Lung (tissue), 13 donors: ENCODE data around the gene NEURL1B. TPM values are rescaled to one million over a fixed set of nuclear protein-coding genes. Genes with fewer than 3 reads are reported as not detected.

ENCODE experiments used
- ATAC-seq: fragments of 200-7000 bp; cut with Tn5 transposase; one replicate; pipeline ENCODE4 v1.9.1; 2020; ENCODE audit warnings: moderate number of reproducible peaks; ENCODE audit not compliant: insufficient read depth, low FRiP score
- DNase-seq, 3 donors: peaks; one replicate each; pipeline ENCODE4 v3.0.0-alpha.2; 2013 to 2017
- H3K27ac ChIP-seq, 2 donors: one replicate each; pipeline ENCODE4 v1.5.1; 2013; ENCODE audit warnings: mild to moderate bottlenecking in 2 of 2, moderate library complexity in 2 of 2, control low read depth in 1 of 2, inconsistent platforms in 1 of 2, low read depth in 1 of 2, low read length in 1 of 2
- H3K27me3 ChIP-seq, 3 donors: one replicate each; pipeline ENCODE4 v1.5.1; 2013; ENCODE audit warnings: low read length in 2 of 3; ENCODE audit not compliant: control insufficient read depth in 3 of 3, insufficient read depth in 3 of 3
- H3K36me3 ChIP-seq, 4 donors: one replicate each; pipeline ENCODE4 v1.5.1; 2013; ENCODE audit warnings: low read length in 4 of 4, mild to moderate bottlenecking in 1 of 4, moderate library complexity in 1 of 4; ENCODE audit not compliant: control insufficient read depth in 4 of 4, insufficient read depth in 4 of 4
- H3K4me1 ChIP-seq, 5 donors: one replicate each; pipeline ENCODE4 v1.5.1; 2013; ENCODE audit warnings: low read length in 5 of 5, mild to moderate bottlenecking in 2 of 5, moderate library complexity in 1 of 5; ENCODE audit not compliant: control insufficient read depth in 5 of 5, insufficient read depth in 5 of 5
- H3K4me3 ChIP-seq: one replicate; pipeline ENCODE4 v1.5.1; 2013; ENCODE audit warnings: mild to moderate bottlenecking, control low read depth, moderate library complexity
- H3K9ac ChIP-seq, 2 donors: one replicate each; pipeline ENCODE4 v1.5.1; 2013; ENCODE audit warnings: low read length in 2 of 2, control low read depth in 1 of 2; ENCODE audit not compliant: insufficient read depth in 1 of 2
- H3K9me3 ChIP-seq, 4 donors: one replicate each; pipeline ENCODE4 v1.5.1; 2013; ENCODE audit warnings: low read length in 3 of 4, mild to moderate bottlenecking in 1 of 4, moderate library complexity in 1 of 4; ENCODE audit not compliant: control insufficient read depth in 4 of 4, insufficient read depth in 3 of 4
- WGBS, 2 donors: extraction: QIAGEN DNeasy Blood & Tissue Kit; methylation state at CpG; one replicate each; pipeline ENCODE4 v1.1.7; 2013; 5-methylcytosine and 5-hydroxymethylcytosine counted together
- polyA plus RNA-seq, 2 donors: library from polyadenylated mRNA; stranded (reverse); fragments of 200-250 nt; gene quantifications; one replicate each; pipeline ENCODE4 v1.2.1, GENCODE V29; 2013
- small RNA-seq: library from RNA; depleted of rRNA; stranded (forward); fragments of <200 nt; gene quantifications from one replicate; pipeline ENCODE3, GENCODE V24; 2014; ENCODE audit warnings: low replicate concordance
- total RNA-seq, 2 donors: library from RNA; depleted of rRNA in 1 of 2; stranded (reverse); fragments of >200 nt in 1 of 2; gene quantifications; one replicate each; pipeline ENCODE4 v1.2.1, GENCODE V29; 2014 to 2021
- TF ChIP-seq, protein P1 (sequence below): IDR thresholded peaks from 2 replicates; pipeline ENCODE4 v1.5.1; 2012; ENCODE audit warnings: mild to moderate bottlenecking; ENCODE audit errors: control extremely low read depth, extremely low read depth
- donor health status: control.
- donor health status: control.
- donor health status: Bipolar disorder and iron deficiency.
- donor health status: healthy.
- donor health status: DM: yes; HTN: yes; CAD: no.

NEURL1B gene
- total and polyA plus RNA-seq, 4 donors: 5.1 to 26.4 (median 11.8) TPM

DNA sequence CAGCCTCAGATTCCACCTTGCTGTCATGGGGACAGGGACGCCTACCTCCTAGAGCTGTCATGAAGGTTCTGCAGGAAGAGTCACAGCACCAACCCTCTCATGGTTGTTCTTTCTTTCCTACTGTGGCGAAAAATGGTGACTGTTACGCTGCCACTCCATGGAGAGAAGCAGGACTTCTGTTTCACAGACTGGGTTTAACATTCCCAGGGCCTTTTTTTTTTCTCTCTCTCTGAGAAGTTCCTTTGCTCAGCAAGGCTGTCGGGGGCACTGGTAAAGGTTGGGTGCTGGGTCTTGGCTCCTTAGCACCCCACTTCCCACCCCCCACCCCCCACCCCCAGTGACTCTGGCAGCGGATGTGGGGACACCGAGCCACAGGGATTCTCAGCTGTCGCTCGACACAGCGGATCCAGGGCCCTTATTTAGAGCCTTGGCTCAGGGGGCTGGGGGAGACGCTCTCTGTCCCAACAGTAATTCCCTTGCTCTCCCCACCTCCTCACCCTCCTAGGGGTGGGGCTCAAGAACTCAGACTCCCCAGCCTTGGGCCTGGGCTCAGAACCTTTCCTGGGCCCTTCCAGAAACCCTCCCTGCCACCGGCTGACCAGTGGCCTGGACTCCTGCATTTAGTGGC is 95.6 kb downstream of the NEURL1B start:
- DNase-seq (no peak), ATAC-seq (no peak)
- WGBS, 2 donors: 92 to 95% methylated on average over 11 of the region's 11 CpGs
- H3K9me3 ChIP-seq: no peaks in the 10 kb centered on the region
- no peaks in the 10 kb centered on the region for H3K27me3 ChIP-seq
- no peak overlapping the region for H3K4me3 ChIP-seq
- peak overlapping the region in 1 of 2 donors; percentile 30 for H3K27ac ChIP-seq
- TF ChIP-seq, protein P1, sequence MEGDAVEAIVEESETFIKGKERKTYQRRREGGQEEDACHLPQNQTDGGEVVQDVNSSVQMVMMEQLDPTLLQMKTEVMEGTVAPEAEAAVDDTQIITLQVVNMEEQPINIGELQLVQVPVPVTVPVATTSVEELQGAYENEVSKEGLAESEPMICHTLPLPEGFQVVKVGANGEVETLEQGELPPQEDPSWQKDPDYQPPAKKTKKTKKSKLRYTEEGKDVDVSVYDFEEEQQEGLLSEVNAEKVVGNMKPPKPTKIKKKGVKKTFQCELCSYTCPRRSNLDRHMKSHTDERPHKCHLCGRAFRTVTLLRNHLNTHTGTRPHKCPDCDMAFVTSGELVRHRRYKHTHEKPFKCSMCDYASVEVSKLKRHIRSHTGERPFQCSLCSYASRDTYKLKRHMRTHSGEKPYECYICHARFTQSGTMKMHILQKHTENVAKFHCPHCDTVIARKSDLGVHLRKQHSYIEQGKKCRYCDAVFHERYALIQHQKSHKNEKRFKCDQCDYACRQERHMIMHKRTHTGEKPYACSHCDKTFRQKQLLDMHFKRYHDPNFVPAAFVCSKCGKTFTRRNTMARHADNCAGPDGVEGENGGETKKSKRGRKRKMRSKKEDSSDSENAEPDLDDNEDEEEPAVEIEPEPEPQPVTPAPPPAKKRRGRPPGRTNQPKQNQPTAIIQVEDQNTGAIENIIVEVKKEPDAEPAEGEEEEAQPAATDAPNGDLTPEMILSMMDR: no peak
- no peak overlapping the region for H3K9ac ChIP-seq
- no peaks in the 10 kb centered on the region for H3K36me3 ChIP-seq
- H3K4me1 ChIP-seq: peaks cover 8 to 24% (median 15%) of the 10 kb centered on the region in 5 donors

DNA sequence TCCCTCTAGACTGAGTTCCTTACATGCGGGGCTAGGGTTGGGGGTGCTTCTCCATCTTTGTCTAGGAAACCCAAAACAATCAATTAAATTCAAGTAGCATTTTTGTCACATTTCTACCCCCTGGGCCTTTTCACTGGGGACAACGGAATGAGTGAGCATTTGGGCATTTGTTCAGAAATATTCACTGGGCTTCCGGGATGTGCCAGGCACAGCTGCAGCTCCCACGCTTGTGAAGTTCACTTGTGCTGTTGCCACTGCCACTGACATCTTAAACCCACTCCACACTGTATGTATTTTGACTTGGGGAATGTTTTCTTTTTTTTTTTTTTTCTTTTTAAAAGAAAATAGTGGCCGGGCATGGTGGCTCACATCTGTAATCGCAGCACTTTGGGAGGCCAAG is 98.3 kb downstream of the NEURL1B start:
- H3K27ac ChIP-seq: no peak overlapping the region
- H3K4me1 ChIP-seq: peaks cover 0 to 9% (median 5%) of the 10 kb centered on the region in 5 donors
- no peak for DNase-seq
- no peaks in the 10 kb centered on the region for H3K9me3 ChIP-seq
- no peaks in the 10 kb centered on the region for H3K27me3 ChIP-seq
- no peak overlapping the region for H3K9ac ChIP-seq
- H3K36me3 ChIP-seq: no peaks in the 10 kb centered on the region
- ATAC-seq: no peak
- no peak overlapping the region for H3K4me3 ChIP-seq
- WGBS, 2 donors: 88 to 90% methylated on average over 6 of the region's 6 CpGs
- TF ChIP-seq, protein P1: no peak

DNA sequence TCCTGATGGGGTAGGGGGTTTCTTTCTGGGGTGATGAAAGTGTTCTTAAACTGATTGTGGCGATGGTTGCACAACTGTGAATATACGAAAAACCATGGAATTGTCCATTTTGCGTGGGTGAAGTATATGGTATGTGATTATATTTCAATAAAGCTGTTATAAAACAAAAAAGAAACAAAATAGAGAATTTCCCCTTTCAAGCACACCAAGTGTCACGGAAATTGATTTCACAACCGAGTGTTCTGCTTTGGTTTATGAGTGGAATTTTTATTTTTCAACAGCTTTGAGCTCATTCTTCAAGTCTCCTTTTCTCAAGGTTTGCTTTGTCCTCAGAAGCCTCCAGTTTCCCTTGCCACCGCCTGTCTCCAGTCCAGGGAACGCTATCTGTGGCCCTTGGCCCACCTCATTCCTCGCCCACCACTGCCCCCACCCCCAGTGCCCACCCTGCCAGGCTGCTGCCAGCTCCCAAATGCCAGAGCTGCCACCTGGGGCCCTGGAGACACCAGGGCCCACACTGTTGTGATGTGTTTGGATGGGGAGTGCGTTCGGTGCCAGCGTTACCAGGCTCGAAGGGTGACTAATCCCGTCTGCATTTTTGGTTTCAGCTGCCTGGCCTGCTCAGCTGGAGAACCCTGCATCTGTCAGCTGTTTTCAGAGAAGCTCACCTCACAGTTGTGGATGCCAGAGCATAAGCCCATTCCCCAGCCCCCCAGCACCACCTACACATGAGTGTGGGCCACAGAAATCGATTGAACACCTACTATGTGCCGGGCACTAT is 99.6 kb downstream of the NEURL1B start:
- TF ChIP-seq, protein P1: no peak
- no peak for DNase-seq
- Histone ChIP-seq H3K9ac (no peak overlapping the region), H3K9me3 (no peaks in the 10 kb centered on the region), H3K27ac (peak overlapping the region; percentile 66 to 88), H3K4me1 (peaks cover 0 to 10% (median 5%) of the 10 kb centered on the region in 5 donors), H3K4me3 (no peak overlapping the region), H3K36me3 (no peaks in the 10 kb centered on the region), H3K27me3 (no peaks in the 10 kb centered on the region)
- peak; percentile 70 for ATAC-seq
- 58 to 61% methylated on average over 15 of the region's 15 CpGs for WGBS, 2 donors

Small RNA genes within 50 kb of the gene (small RNA-seq; reads per million reads assigned to genes)
- gene AC027309.2 (0.06 reads per million), gene MIR5003 (not detected)

Other genes with a start within 250 kb of the NEURL1B start
- gene SH3PXD2B, start 186.7 kb upstream of the NEURL1B start, total RNA-seq: 10 to 100 TPM; 13.0 to 56.0 TPM
- gene SH3PXD2B, start 186.7 kb upstream of the NEURL1B start, polyA plus RNA-seq: 10 to 100 TPM in 1 of 2 donors, 1 to 10 TPM in 1; 8.0 to 29.7 TPM
- 100 to 1,000 TPM; 310 to 377 TPM for gene DUSP1, start 129.9 kb downstream of the NEURL1B start, total RNA-seq
- 1,000 to 10,000 TPM in 1 of 2 donors, 100 to 1,000 TPM in 1; 138 to 1,153 TPM for gene DUSP1, start 129.9 kb downstream of the NEURL1B start, polyA plus RNA-seq
- gene ERGIC1, start 193.0 kb downstream of the NEURL1B start, total RNA-seq: 100 to 1,000 TPM in 1 of 2 donors, 10 to 100 TPM in 1; 62.2 to 215 TPM
- 100 to 1,000 TPM; 122 to 204 TPM for gene ERGIC1, start 193.0 kb downstream of the NEURL1B start, polyA plus RNA-seq